ENCODE measurements around the gene DPF3. TPM values are rescaled to one million over a fixed set of nuclear protein-coding genes. Genes with fewer than 3 reads are reported as not detected.

DPF3 gene
- polyA plus RNA-seq, 1 experiment = 3.6 TPM

GRCh38 chr14:72619881-72620280 is 274.0 kb downstream of the DPF3 start:
- ChIA-PET POLR2A (no interaction called here), CTCF (no interaction called here)
- TF ChIP-seq, protein P1, sequence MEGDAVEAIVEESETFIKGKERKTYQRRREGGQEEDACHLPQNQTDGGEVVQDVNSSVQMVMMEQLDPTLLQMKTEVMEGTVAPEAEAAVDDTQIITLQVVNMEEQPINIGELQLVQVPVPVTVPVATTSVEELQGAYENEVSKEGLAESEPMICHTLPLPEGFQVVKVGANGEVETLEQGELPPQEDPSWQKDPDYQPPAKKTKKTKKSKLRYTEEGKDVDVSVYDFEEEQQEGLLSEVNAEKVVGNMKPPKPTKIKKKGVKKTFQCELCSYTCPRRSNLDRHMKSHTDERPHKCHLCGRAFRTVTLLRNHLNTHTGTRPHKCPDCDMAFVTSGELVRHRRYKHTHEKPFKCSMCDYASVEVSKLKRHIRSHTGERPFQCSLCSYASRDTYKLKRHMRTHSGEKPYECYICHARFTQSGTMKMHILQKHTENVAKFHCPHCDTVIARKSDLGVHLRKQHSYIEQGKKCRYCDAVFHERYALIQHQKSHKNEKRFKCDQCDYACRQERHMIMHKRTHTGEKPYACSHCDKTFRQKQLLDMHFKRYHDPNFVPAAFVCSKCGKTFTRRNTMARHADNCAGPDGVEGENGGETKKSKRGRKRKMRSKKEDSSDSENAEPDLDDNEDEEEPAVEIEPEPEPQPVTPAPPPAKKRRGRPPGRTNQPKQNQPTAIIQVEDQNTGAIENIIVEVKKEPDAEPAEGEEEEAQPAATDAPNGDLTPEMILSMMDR (IDR thresholded peaks at IDR 0.05; ENCODE audit: insufficient read depth, low read depth, low read length) = no peak
- no peaks in the 10 kb centered on the region for H3K27me3 ChIP-seq (ENCODE audit: control insufficient read depth, insufficient read depth, low read length)
- H3K4me3 ChIP-seq (ENCODE audit: low read depth, low read length) = no peak overlapping the region
- no peaks in the 10 kb centered on the region for H3K36me3 ChIP-seq (ENCODE audit: control insufficient read depth, insufficient read depth, low read length)
- no peak for DNase-seq (ENCODE audit: low read depth)

DNA sequence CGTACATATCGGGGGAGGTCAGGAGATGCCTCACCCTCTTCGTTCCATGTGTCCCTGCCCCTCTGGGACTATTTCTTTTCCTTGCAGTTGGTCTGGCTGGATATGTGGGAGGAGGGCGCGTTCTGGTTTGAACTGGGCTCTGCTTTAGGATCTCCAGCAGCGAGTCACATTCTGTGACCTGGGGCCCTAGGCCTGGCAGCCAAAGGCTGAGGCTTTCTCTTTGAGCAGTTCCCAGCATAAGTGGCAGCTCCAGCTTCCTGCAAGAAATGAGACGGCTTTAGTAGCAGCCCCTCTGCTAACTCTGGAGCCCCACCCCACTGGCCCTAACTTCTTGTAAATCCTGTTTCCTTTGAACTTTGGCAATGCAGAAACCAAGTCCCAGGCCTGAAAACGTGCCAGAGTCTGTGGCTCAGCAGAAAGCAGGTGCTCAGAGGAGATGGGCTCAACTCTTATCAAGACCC is 274.8 kb downstream of the DPF3 start:
- DNase-seq (ENCODE audit: low read depth) = no peak
- no peaks in the 10 kb centered on the region for H3K36me3 ChIP-seq (ENCODE audit: control insufficient read depth, insufficient read depth, low read length)
- no peaks in the 10 kb centered on the region for H3K27me3 ChIP-seq (ENCODE audit: control insufficient read depth, insufficient read depth, low read length)
- CTCF ChIA-PET = no interaction called here
- POLR2A ChIA-PET = no interaction called here
- TF ChIP-seq, protein P1 (IDR thresholded peaks at IDR 0.05; ENCODE audit: insufficient read depth, low read depth, low read length) = no peak
- H3K4me3 ChIP-seq (ENCODE audit: low read depth, low read length) = no peak overlapping the region

DNA sequence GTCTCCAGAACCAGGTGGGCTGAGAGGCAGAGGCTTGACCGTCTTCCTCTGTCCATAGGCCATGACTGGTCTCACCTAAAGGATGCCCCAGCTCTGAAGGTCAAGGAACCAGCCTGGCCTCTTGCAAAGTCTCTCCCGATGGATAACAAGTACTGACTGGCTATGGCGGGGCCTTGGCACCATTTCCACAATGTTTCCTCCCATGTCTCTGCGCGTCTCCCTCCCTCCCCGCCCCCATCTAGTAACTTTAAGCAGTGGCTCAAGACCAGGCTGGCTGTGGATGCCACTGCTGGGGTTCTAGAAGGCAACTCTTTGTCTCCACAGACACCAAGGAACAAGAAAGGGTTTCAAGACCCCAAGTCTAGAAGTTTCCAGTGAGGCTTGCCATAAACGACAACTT is 275.5 kb downstream of the DPF3 start:
- CTCF ChIA-PET = interaction anchor here (1.1 to 1.5 kb wide), 2 partner anchors 17 to 286 kb away, joined by 3 to 5 read pairs; no protein-coding TSS in a partner anchor
- TF ChIP-seq, protein P1 (IDR thresholded peaks at IDR 0.05; ENCODE audit: insufficient read depth, low read depth, low read length) = no peak
- POLR2A ChIA-PET = no interaction called here
- Histone ChIP-seq H3K27me3 (ENCODE audit: control insufficient read depth, insufficient read depth, low read length) (no peaks in the 10 kb centered on the region), H3K36me3 (ENCODE audit: control insufficient read depth, insufficient read depth, low read length) (no peaks in the 10 kb centered on the region), H3K4me3 (ENCODE audit: low read depth, low read length) (no peak overlapping the region)
- DNase-seq (ENCODE audit: low read depth) = no peak

GRCh38 chr14:72617391-72618031 is 276.4 kb downstream of the DPF3 start:
- Histone ChIP-seq H3K4me3 (ENCODE audit: low read depth, low read length) (no peak overlapping the region), H3K27me3 (ENCODE audit: control insufficient read depth, insufficient read depth, low read length) (no peaks in the 10 kb centered on the region), H3K36me3 (ENCODE audit: control insufficient read depth, insufficient read depth, low read length) (no peaks in the 10 kb centered on the region)
- ChIA-PET POLR2A (interaction anchor here (0.6 kb wide), 1 partner anchor 69 kb away, joined by 6 read pairs; no protein-coding TSS in a partner anchor), CTCF (interaction anchor here (0.6 to 1.7 kb wide), 6 partner anchors 9 to 384 kb away, joined by 3 to 6 read pairs (median 4); no protein-coding TSS in a partner anchor)
- peak; percentile 55 for DNase-seq (ENCODE audit: low read depth)
- TF ChIP-seq, protein P1 (IDR thresholded peaks at IDR 0.05; ENCODE audit: insufficient read depth, low read depth, low read length) = no peak

GRCh38 chr14:72616811-72617210 is 277.1 kb downstream of the DPF3 start:
- H3K36me3 ChIP-seq (ENCODE audit: control insufficient read depth, insufficient read depth, low read length) = no peaks in the 10 kb centered on the region
- DNase-seq (ENCODE audit: low read depth) = no peak
- no peak overlapping the region for H3K4me3 ChIP-seq (ENCODE audit: low read depth, low read length)
- H3K27me3 ChIP-seq (ENCODE audit: control insufficient read depth, insufficient read depth, low read length) = no peaks in the 10 kb centered on the region
- CTCF ChIA-PET = interaction anchor here (1.4 to 1.7 kb wide), 3 partner anchors 9 to 28 kb away, joined by 4 to 6 read pairs (median 4); no protein-coding TSS in a partner anchor
- TF ChIP-seq, protein P1 (IDR thresholded peaks at IDR 0.05; ENCODE audit: insufficient read depth, low read depth, low read length) = no peak
- POLR2A ChIA-PET = no interaction called here
